Spleen (tissue), 7 donors: ENCODE data around the gene SNRPF.
"Not testable (repeated sequence)": the region's sequence is repeated elsewhere in the genome, so short reads cannot be mapped to it uniquely, and the experiment has no call there.

Experiments
- CTCF ChIP-seq, 11 experiments: fragments of 200-600 bp in 7 of 11; fragments of 450-650 bp in 4 of 11; sonication (generic) in 4 of 11; IDR thresholded peaks in 8 of 11; conservative IDR thresholded peaks in 3 of 11; 1 replicate in 7 of 11; 2 replicates in 4 of 11; pipeline versions ENCODE4 v1.4.0 to v1.8.0; 2016 to 2021; ENCODE audit warnings: antibody characterized with exemption in 11 of 11, inconsistent platforms in 4 of 11, mild to moderate bottlenecking in 1 of 11
- POLR2A ChIP-seq, 3 donors: fragments of 450-650 bp; IDR thresholded peaks; one replicate each; pipeline ENCODE4 v1.5.1; 2017; ENCODE audit warnings: antibody characterized with exemption in 3 of 3, mild to moderate bottlenecking in 1 of 3
- donor health status: DM: no; HTN: no; CAD: no; lungs with moderate emphysema.
- donor health status: DM: no; HTN: no; CAD: no.
- donor health status: DM: no; HTN: no; CAD: no.

DNA sequence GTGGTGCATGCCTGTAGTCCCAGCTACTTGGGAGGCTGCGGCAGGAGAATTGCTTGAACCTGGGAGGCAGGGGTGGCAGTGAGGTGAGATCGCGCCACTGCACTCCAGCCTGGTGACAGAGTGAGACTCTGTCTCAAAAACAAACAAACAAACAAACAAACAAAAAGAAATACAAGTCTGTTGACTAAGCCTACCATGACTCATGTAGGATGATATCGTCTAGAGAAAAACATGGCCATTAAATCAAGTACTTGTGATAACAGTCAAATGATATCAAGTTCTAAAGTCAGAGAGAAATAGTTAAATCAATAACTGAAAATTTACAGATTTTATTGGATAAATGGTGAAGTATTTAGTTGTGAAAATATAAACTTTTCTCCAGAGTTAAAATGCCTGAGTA is 46.6 kb upstream of the SNRPF start:
- not testable (repeated sequence) for TF ChIP-seq CTCF (IDR thresholded peaks at IDR 0.05 in 8 of 11, conservative IDR thresholded peaks at IDR 0.05 in 3 of 11); POLR2A (IDR thresholded peaks at IDR 0.05)
